H9 (cell line): ENCODE measurements around the gene ISYNA1. TPM values are rescaled to one million over a fixed set of nuclear protein-coding genes. Genes with fewer than 3 reads are reported as not detected.
A peak's percentile ranks its signal among the peaks of the same experiment; 100 is the strongest.

Experiments
- DNase-seq: peaks from one replicate; pipeline ENCODE4 v3.0.0-alpha.2; 2017
- H2AFZ ChIP-seq: one replicate; pipeline ENCODE4 v1.6.1; 2013; ENCODE audit warnings: mild to moderate bottlenecking, low read length, control low read depth, moderate library complexity
- H2AK5ac ChIP-seq: 2 replicates; pipeline ENCODE4 v1.6.1; 2013; ENCODE audit warnings: low read length, control low read depth, mixed read lengths; ENCODE audit not compliant: insufficient read length
- H2BK120ac ChIP-seq: one replicate; pipeline ENCODE4 v1.6.1; 2013; ENCODE audit warnings: low read depth, mild to moderate bottlenecking, low read length, control low read depth, inconsistent platforms; ENCODE audit not compliant: poor library complexity, severe bottlenecking
- H2BK12ac ChIP-seq: 2 replicates; pipeline ENCODE4 v1.6.1; 2013; ENCODE audit warnings: low read length, control low read depth, mixed read lengths, low read depth; ENCODE audit not compliant: insufficient read length
- H2BK15ac ChIP-seq: 2 replicates; pipeline ENCODE4 v1.6.1; 2013; ENCODE audit warnings: low read depth, low read length, control low read depth
- H2BK20ac ChIP-seq: one replicate; pipeline ENCODE4 v1.6.1; 2013; ENCODE audit warnings: low read depth, mild to moderate bottlenecking, low read length, control low read depth, inconsistent platforms; ENCODE audit not compliant: poor library complexity, severe bottlenecking
- H2BK5ac ChIP-seq: 2 replicates; pipeline ENCODE4 v1.6.1; 2013; ENCODE audit warnings: low read length, control low read depth, mixed read lengths; ENCODE audit not compliant: insufficient read length
- H3K14ac ChIP-seq: 2 replicates; pipeline ENCODE4 v1.6.1; 2013; ENCODE audit warnings: low read length, control low read depth; ENCODE audit not compliant: insufficient read depth
- H3K18ac ChIP-seq: 2 replicates; pipeline ENCODE4 v1.6.1; 2013; ENCODE audit warnings: low read depth, mild to moderate bottlenecking, mixed read lengths, low read length, control low read depth; ENCODE audit not compliant: insufficient read length
- H3K23ac ChIP-seq: 2 replicates; pipeline ENCODE4 v1.6.1; 2013; ENCODE audit warnings: low read length, control low read depth, mixed read lengths, low read depth; ENCODE audit not compliant: insufficient read length
- H3K23me2 ChIP-seq: 2 replicates; pipeline ENCODE4 v1.6.1; 2013; ENCODE audit warnings: low read depth, mild to moderate bottlenecking, mixed read lengths, low read length, control low read depth; ENCODE audit not compliant: insufficient read length, poor library complexity, severe bottlenecking
- H3K27ac ChIP-seq: 2 replicates; pipeline ENCODE4 v1.5.1; 2013; ENCODE audit warnings: low read length, control low read depth, mixed read lengths, low read depth; ENCODE audit not compliant: insufficient read length
- H3K27me3 ChIP-seq: 2 replicates; pipeline ENCODE4 v1.6.1; 2013; ENCODE audit warnings: low read length, control low read depth, inconsistent platforms; ENCODE audit not compliant: insufficient read depth
- H3K4ac ChIP-seq: 2 replicates; pipeline ENCODE4 v1.6.1; 2013; ENCODE audit warnings: low read depth, mild to moderate bottlenecking, control low read depth, inconsistent platforms, low read length, moderate library complexity
- H3K4me1 ChIP-seq: 2 replicates; pipeline ENCODE4 v1.6.1; 2013; ENCODE audit warnings: low read length, control low read depth, inconsistent platforms; ENCODE audit not compliant: insufficient read depth
- H3K4me2 ChIP-seq: 2 replicates; pipeline ENCODE4 v1.6.1; 2013; ENCODE audit warnings: low read length, control low read depth, mixed read lengths; ENCODE audit not compliant: insufficient read length, insufficient read depth
- H3K56ac ChIP-seq: 2 replicates; pipeline ENCODE4 v1.6.1; 2013; ENCODE audit warnings: low read depth, mild to moderate bottlenecking, mixed read lengths, low read length, control low read depth; ENCODE audit not compliant: insufficient read length
- H3K79me1 ChIP-seq: 2 replicates; pipeline ENCODE4 v1.6.1; 2013; ENCODE audit warnings: low read depth, mild to moderate bottlenecking, moderate library complexity, low read length, control low read depth, inconsistent platforms; ENCODE audit not compliant: insufficient read depth, poor library complexity, severe bottlenecking
- H3K79me2 ChIP-seq: 2 replicates; pipeline ENCODE4 v1.6.1; 2013; ENCODE audit warnings: low read length, control low read depth, inconsistent platforms; ENCODE audit not compliant: insufficient read depth
- H3K9ac ChIP-seq: 2 replicates; pipeline ENCODE4 v1.6.1; 2013; ENCODE audit warnings: low read length, control low read depth, mixed read lengths; ENCODE audit not compliant: insufficient read length; ENCODE audit errors: extremely low read depth
- H3K9me3 ChIP-seq: one replicate; pipeline ENCODE4 v1.6.1; 2013; ENCODE audit warnings: low read depth, low read length, inconsistent platforms; ENCODE audit not compliant: control insufficient read depth
- H3T11ph ChIP-seq: one replicate; pipeline ENCODE4 v1.6.1; 2013; ENCODE audit warnings: mild to moderate bottlenecking, low read length, control low read depth, inconsistent platforms
- H4K20me1 ChIP-seq: one replicate; pipeline ENCODE4 v1.6.1; 2013; ENCODE audit not compliant: control insufficient read depth, insufficient read length, insufficient read depth
- H4K5ac ChIP-seq: 2 replicates; pipeline ENCODE4 v1.6.1; 2013; ENCODE audit warnings: low read depth, mild to moderate bottlenecking, mixed read lengths, low read length, control low read depth; ENCODE audit not compliant: insufficient read length
- H4K8ac ChIP-seq: replicated peaks from 2 replicates; pipeline ENCODE4 v1.6.1; 2013; ENCODE audit warnings: low read length, control low read depth, mixed read lengths, low read depth; ENCODE audit not compliant: insufficient read length
- H4K91ac ChIP-seq: 2 replicates; pipeline ENCODE4 v1.6.1; 2013; ENCODE audit warnings: low read depth, mild to moderate bottlenecking, moderate library complexity, mixed read lengths, low read length, control low read depth; ENCODE audit not compliant: insufficient read length
- H3K27ac Mint-ChIP-seq, 3 experiments: 2 replicates in 2 of 3; 3 replicates in 1 of 3; pipeline ENCODE4 v1.8.0; 2020 to 2021; ENCODE audit warnings: mixed read lengths in 3 of 3, mild to moderate bottlenecking in 1 of 3, moderate library complexity in 1 of 3
- H3K27me3 Mint-ChIP-seq: 2 replicates; pipeline ENCODE4 v1.8.0; 2021; ENCODE audit warnings: low read depth, mild to moderate bottlenecking, moderate library complexity, mixed read lengths
- H3K36me3 Mint-ChIP-seq, 3 experiments: 2 replicates in 2 of 3; 3 replicates in 1 of 3; pipeline ENCODE4 v1.8.0; 2020 to 2021; ENCODE audit warnings: low read depth in 3 of 3, mixed read lengths in 3 of 3; ENCODE audit not compliant: insufficient read depth in 1 of 3
- H3K4me1 Mint-ChIP-seq, 2 experiments: 2 replicates each; pipeline ENCODE4 v1.8.0; 2020; ENCODE audit warnings: mixed read lengths in 2 of 2
- H3K4me3 Mint-ChIP-seq, 2 experiments: 2 replicates in 1 of 2; 3 replicates in 1 of 2; pipeline ENCODE4 v1.8.0; 2020 to 2021; ENCODE audit warnings: mild to moderate bottlenecking in 2 of 2, mixed read lengths in 2 of 2, moderate library complexity in 1 of 2
- H3K9me3 Mint-ChIP-seq, 2 experiments: 2 replicates in 1 of 2; 3 replicates in 1 of 2; pipeline ENCODE4 v1.8.0; 2020; ENCODE audit warnings: mild to moderate bottlenecking in 2 of 2, mixed read lengths in 2 of 2, moderate library complexity in 1 of 2
- CTCF ChIP-seq: fragments of 200-600 bp; sonication (generic); conservative IDR thresholded peaks from 3 replicates; pipeline ENCODE4 v1.8.0; 2021; ENCODE audit warnings: antibody characterized with exemption, mild to moderate bottlenecking
- WGBS: extraction: QIAGEN DNeasy Blood & Tissue Kit; methylation state at CpG from one replicate; pipeline ENCODE4 v1.1.7; 2013; ENCODE audit warnings: missing lambda C conversion rate, low lambda C conversion rate, mixed read lengths; ENCODE audit not compliant: insufficient read length; ENCODE audit errors: extremely low coverage; 5-methylcytosine and 5-hydroxymethylcytosine counted together
- total RNA-seq: library from RNA; stranded (reverse); gene quantifications from 2 replicates; pipeline ENCODE4 v1.2.1, GENCODE V29; 2021

Gene ISYNA1
- total RNA-seq, 1 experiment from 2014 or later: 241 TPM

- no CpG with 5 or more reads among the region's 12 CpGs for WGBS
- Histone ChIP-seq H3K9ac (no peak overlapping the region), H3K79me2 (no peaks in the 10 kb centered on the region), H2BK15ac (no peak overlapping the region), H3K4me1 (peaks cover 8% of the 10 kb centered on the region; the same call in 1 of the 2 replicates), H2AK5ac (no peak overlapping the region), H4K91ac (no peak overlapping the region), H4K20me1 (no peaks in the 10 kb centered on the region), H3K27ac (no peak overlapping the region), H3K23ac (no peak overlapping the region), H3T11ph (no peak overlapping the region), H2BK12ac (no peak overlapping the region), H3K14ac (no peak overlapping the region), H4K5ac (no peak overlapping the region), H3K27me3 (no peaks in the 10 kb centered on the region; the same call in 1 of the 2 replicates), H3K56ac (no peak overlapping the region), H3K18ac (no peak overlapping the region), H3K4me2 (no peak overlapping the region), H4K8ac (no peak overlapping the region), H3K79me1 (no peaks in the 10 kb centered on the region), H2BK20ac (no peak overlapping the region), H3K4ac (no peak overlapping the region), H3K9me3 (no peaks in the 10 kb centered on the region), H3K23me2 (peaks cover 13% of the 10 kb centered on the region), H2AFZ (no peak overlapping the region), H2BK5ac (no peak overlapping the region), H2BK120ac (no peak overlapping the region)
- H3K27ac Mint-ChIP-seq: no peak overlapping the region
- H3K4me1 Mint-ChIP-seq: peaks cover 47 to 61% of the 10 kb centered on the region in 2 experiments
- DNase-seq: no peak
- TF ChIP-seq CTCF: no peak
- H3K4me3 Mint-ChIP-seq: peak overlapping the region in 1 of 2 experiments; percentile 4; a peak in 2 of 5 replicates
- no peaks in the 10 kb centered on the region; a peak in 2 of 5 replicates for H3K9me3 Mint-ChIP-seq
- peaks cover 49% of the 10 kb centered on the region for H3K27me3 Mint-ChIP-seq
- H3K36me3 Mint-ChIP-seq: peaks cover 0 to 5% (median 0%) of the 10 kb centered on the region in 3 experiments; a peak in 1 of 7 replicates
These were observed 16.5 kb downstream of the ISYNA1 start for GRCh38 chr19:18421371-18421959.
